22Rv1 (cell line): ENCODE data around the gene DISP2.

Experiments
- ZFX ChIP-seq: fragments of 450-650 bp; IDR thresholded peaks from 2 replicates; pipeline ENCODE4 v1.6.1; 2017; ENCODE audit warnings: antibody characterized with exemption, borderline replicate concordance
- TF ChIP-seq, protein P1 (sequence below): fragments of 450-650 bp; IDR thresholded peaks from 2 replicates; pipeline ENCODE4 v1.5.1; 2017; ENCODE audit warnings: mild to moderate bottlenecking

DNA sequence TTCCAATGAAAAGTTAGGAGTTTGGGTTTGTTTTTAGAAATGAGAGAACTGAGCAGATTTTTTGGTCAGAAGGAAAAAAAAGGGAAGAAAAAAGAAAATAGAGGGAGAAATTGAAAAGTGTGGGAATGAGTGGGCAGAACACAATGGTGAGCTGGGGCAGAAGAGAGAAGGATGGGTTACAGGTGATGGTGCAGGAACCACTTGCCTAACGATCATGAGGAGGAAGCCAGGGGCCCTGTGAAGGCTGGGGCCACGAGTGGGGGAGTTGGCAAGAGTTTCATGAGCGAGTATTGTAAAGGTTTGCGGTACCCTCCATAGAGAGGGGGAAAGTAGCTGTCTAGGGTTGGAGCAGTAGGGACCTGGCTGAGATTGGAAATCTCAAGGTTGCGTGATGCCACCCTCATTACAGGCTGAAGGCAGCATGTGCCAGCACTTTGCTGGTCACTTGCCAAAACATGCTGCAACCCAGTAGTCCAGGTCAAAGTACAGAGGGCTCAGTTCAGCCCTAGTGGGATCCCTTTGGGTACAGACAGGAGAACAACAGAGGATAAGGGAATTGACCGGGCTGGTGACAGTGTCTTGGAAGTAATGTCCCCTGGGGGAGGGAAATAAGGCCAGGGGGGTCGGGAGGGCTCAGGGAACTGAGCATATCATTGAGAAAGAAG lies 54.2 kb downstream of the DISP2 start:
- TF ChIP-seq, protein P1, sequence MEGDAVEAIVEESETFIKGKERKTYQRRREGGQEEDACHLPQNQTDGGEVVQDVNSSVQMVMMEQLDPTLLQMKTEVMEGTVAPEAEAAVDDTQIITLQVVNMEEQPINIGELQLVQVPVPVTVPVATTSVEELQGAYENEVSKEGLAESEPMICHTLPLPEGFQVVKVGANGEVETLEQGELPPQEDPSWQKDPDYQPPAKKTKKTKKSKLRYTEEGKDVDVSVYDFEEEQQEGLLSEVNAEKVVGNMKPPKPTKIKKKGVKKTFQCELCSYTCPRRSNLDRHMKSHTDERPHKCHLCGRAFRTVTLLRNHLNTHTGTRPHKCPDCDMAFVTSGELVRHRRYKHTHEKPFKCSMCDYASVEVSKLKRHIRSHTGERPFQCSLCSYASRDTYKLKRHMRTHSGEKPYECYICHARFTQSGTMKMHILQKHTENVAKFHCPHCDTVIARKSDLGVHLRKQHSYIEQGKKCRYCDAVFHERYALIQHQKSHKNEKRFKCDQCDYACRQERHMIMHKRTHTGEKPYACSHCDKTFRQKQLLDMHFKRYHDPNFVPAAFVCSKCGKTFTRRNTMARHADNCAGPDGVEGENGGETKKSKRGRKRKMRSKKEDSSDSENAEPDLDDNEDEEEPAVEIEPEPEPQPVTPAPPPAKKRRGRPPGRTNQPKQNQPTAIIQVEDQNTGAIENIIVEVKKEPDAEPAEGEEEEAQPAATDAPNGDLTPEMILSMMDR, result no peak
- no peak for TF ChIP-seq ZFX
